Mononuclear cell (primary cell): ENCODE results near the gene EIF2S3B. TPM values are rescaled to one million over a fixed set of nuclear protein-coding genes. Genes with fewer than 3 reads are reported as not detected.

ENCODE experiments used
- H3K27me3 ChIP-seq: 2 replicates; pipeline ENCODE4 v1.6.0; 2011; ENCODE audit warnings: low read length, control low read depth; ENCODE audit not compliant: insufficient read depth
- H3K4me1 ChIP-seq: 2 replicates; pipeline ENCODE4 v1.5.1; 2011; ENCODE audit warnings: mild to moderate bottlenecking, low read length, control low read depth; ENCODE audit not compliant: insufficient read depth
- H3K4me3 ChIP-seq: 2 replicates; pipeline ENCODE4 v1.5.1; 2011; ENCODE audit warnings: mild to moderate bottlenecking, low read length, moderate library complexity
- H3K9me3 ChIP-seq: 2 replicates; pipeline ENCODE4 v1.5.1; 2011; ENCODE audit warnings: low read depth, mild to moderate bottlenecking, control low read depth, low read length
- total RNA-seq: library from RNA; depleted of rRNA; stranded (reverse); fragments of >200 nt; gene quantifications from one replicate; pipeline ENCODE4 v1.2.3, GENCODE V29; 2012

EIF2S3B gene
- total RNA-seq, 1 donor: 19.1 TPM

- no peaks in the 10 kb centered on the region for H3K4me1 ChIP-seq
- H3K27me3 ChIP-seq: no peaks in the 10 kb centered on the region
- no peaks in the 10 kb centered on the region for H3K9me3 ChIP-seq
- no peak overlapping the region for H3K4me3 ChIP-seq
These were observed 22.7 kb downstream of the EIF2S3B start for GRCh38 chr12:10528174-10528953.

- no peaks in the 10 kb centered on the region for H3K9me3 ChIP-seq
- no peaks in the 10 kb centered on the region for H3K4me1 ChIP-seq
- no peak overlapping the region for H3K4me3 ChIP-seq
- no peaks in the 10 kb centered on the region for H3K27me3 ChIP-seq
These were observed 23.9 kb downstream of the EIF2S3B start for GRCh38 chr12:10529603-10530002.

- H3K27me3 ChIP-seq: no peaks in the 10 kb centered on the region
- no peak overlapping the region for H3K4me3 ChIP-seq
- no peaks in the 10 kb centered on the region for H3K4me1 ChIP-seq
- H3K9me3 ChIP-seq: no peaks in the 10 kb centered on the region
These were observed 32.0 kb downstream of the EIF2S3B start for GRCh38 chr12:10537721-10538120.

- no peak overlapping the region for H3K4me3 ChIP-seq
- H3K27me3 ChIP-seq: no peaks in the 10 kb centered on the region
- no peaks in the 10 kb centered on the region for H3K9me3 ChIP-seq
- no peaks in the 10 kb centered on the region for H3K4me1 ChIP-seq
These were observed 35.1 kb downstream of the EIF2S3B start for GRCh38 chr12:10540776-10541205.

- H3K4me3 ChIP-seq: no peak overlapping the region
- H3K9me3 ChIP-seq: no peaks in the 10 kb centered on the region
- H3K27me3 ChIP-seq: no peaks in the 10 kb centered on the region
- H3K4me1 ChIP-seq: no peaks in the 10 kb centered on the region
These were observed 37.8 kb downstream of the EIF2S3B start for GRCh38 chr12:10543499-10543898.

- no peak overlapping the region for H3K4me3 ChIP-seq
- no peaks in the 10 kb centered on the region for H3K27me3 ChIP-seq
- no peaks in the 10 kb centered on the region for H3K4me1 ChIP-seq
- no peaks in the 10 kb centered on the region for H3K9me3 ChIP-seq
These were observed 45.7 kb downstream of the EIF2S3B start for GRCh38 chr12:10551375-10551774.

GRCh38 chr12:10553148-10553547 lies 47.5 kb downstream of the EIF2S3B start:
- no peaks in the 10 kb centered on the region for H3K27me3 ChIP-seq
- H3K4me1 ChIP-seq: no peaks in the 10 kb centered on the region
- H3K4me3 ChIP-seq: no peak overlapping the region
- H3K9me3 ChIP-seq: no peaks in the 10 kb centered on the region

GRCh38 chr12:10554228-10554755 lies 48.6 kb downstream of the EIF2S3B start:
- peaks cover 2% of the 10 kb centered on the region for H3K4me1 ChIP-seq
- H3K9me3 ChIP-seq: no peaks in the 10 kb centered on the region
- no peaks in the 10 kb centered on the region for H3K27me3 ChIP-seq
- peak overlapping the region; percentile 36 for H3K4me3 ChIP-seq

- no peaks in the 10 kb centered on the region for H3K27me3 ChIP-seq
- no peaks in the 10 kb centered on the region for H3K9me3 ChIP-seq
- peaks cover 3% of the 10 kb centered on the region for H3K4me1 ChIP-seq
- peak overlapping the region; percentile 36 for H3K4me3 ChIP-seq
These were observed 49.2 kb downstream of the EIF2S3B start for GRCh38 chr12:10554756-10555481.

- H3K4me1 ChIP-seq: peaks cover 8% of the 10 kb centered on the region
- no peaks in the 10 kb centered on the region for H3K9me3 ChIP-seq
- H3K4me3 ChIP-seq: peak overlapping the region; percentile 2
- no peaks in the 10 kb centered on the region for H3K27me3 ChIP-seq
These were observed 51.6 kb downstream of the EIF2S3B start for GRCh38 chr12:10557329-10557728.

GRCh38 chr12:10557766-10558165 lies 52.1 kb downstream of the EIF2S3B start:
- H3K4me3 ChIP-seq: peak overlapping the region; percentile 2
- H3K27me3 ChIP-seq: no peaks in the 10 kb centered on the region
- no peaks in the 10 kb centered on the region for H3K9me3 ChIP-seq
- H3K4me1 ChIP-seq: peaks cover 8% of the 10 kb centered on the region

Other genes starting within 250 kb of the EIF2S3B start
- 34.0 TPM for gene KLRD1, start 198.0 kb upstream of the EIF2S3B start, total RNA-seq
- gene KLRK1, start 115.8 kb upstream of the EIF2S3B start, total RNA-seq: 41.9 TPM
- 7.2 TPM for gene KLRC4, start 96.1 kb upstream of the EIF2S3B start, total RNA-seq
- gene KLRC3, start 85.3 kb upstream of the EIF2S3B start, total RNA-seq: 7.1 TPM
- gene KLRC2, start 69.9 kb upstream of the EIF2S3B start, total RNA-seq: 3.6 TPM
- 6.4 TPM for gene KLRC1, start 52.5 kb upstream of the EIF2S3B start, total RNA-seq
- gene MAGOHB, start 107.7 kb downstream of the EIF2S3B start, total RNA-seq: 10.1 TPM
- 0.10 TPM for gene STYK1, start 168.2 kb downstream of the EIF2S3B start, total RNA-seq
- 141 TPM for gene YBX3, start 217.4 kb downstream of the EIF2S3B start, total RNA-seq